CD8-positive, alpha-beta memory T cell (primary cell): ENCODE results near the gene SDE2. TPM values are rescaled to one million over a fixed set of nuclear protein-coding genes. Genes with fewer than 3 reads are reported as not detected.
"Not testable (repeated sequence)": the region's sequence is repeated elsewhere in the genome, so short reads cannot be mapped to it uniquely, and the experiment has no call there.

ENCODE experiments used
- CTCF ChIA-PET: fragments of 350-600 bp; sonication (Branson Sonifier 250); formaldehyde crosslinking; loops from one replicate; lab custom pipeline; 2021; ENCODE audit warnings: antibody characterized with exemption; lab: Charles Lee
- POLR2A ChIA-PET: fragments of 350-600 bp; sonication (Branson Sonifier 250); formaldehyde crosslinking; loops from one replicate; lab custom pipeline; 2021; ENCODE audit warnings: antibody characterized with exemption; lab: Charles Lee
- DNase-seq, 5 donors: peaks; one replicate each; pipeline versions ENCODE4 v3.0.0 to v3.0.0-alpha.2; 2020 to 2022; ENCODE audit warnings: mixed read lengths in 1 of 5
- H3K27ac ChIP-seq: one replicate; pipeline ENCODE4 v1.7.0; 2013; ENCODE audit warnings: low read depth, mild to moderate bottlenecking, low read length, moderate library complexity
- H3K27me3 ChIP-seq: 2 replicates; pipeline ENCODE4 v1.7.0; 2013; ENCODE audit warnings: low read length, mild to moderate bottlenecking; ENCODE audit not compliant: insufficient read depth, poor library complexity, severe bottlenecking
- H3K36me3 ChIP-seq: 2 replicates; pipeline ENCODE4 v1.7.0; 2013; ENCODE audit warnings: mild to moderate bottlenecking, low read length, moderate library complexity; ENCODE audit not compliant: insufficient read depth
- H3K4me1 ChIP-seq: 2 replicates; pipeline ENCODE4 v1.7.0; 2013; ENCODE audit warnings: mild to moderate bottlenecking, low read length, moderate library complexity; ENCODE audit not compliant: insufficient read depth
- H3K4me3 ChIP-seq: 2 replicates; pipeline ENCODE4 v1.7.0; 2013; ENCODE audit warnings: mild to moderate bottlenecking, low read length
- H3K9me3 ChIP-seq: 2 replicates; pipeline ENCODE4 v1.7.0; 2013; ENCODE audit warnings: mild to moderate bottlenecking, low read length
- H3K27ac Mint-ChIP-seq, 8 donors: one replicate each; pipeline ENCODE4 v1.8.0; 2020 to 2021; ENCODE audit warnings: mixed read lengths in 8 of 8, mild to moderate bottlenecking in 6 of 8, inconsistent platforms in 3 of 8, moderate library complexity in 3 of 8
- H3K27me3 Mint-ChIP-seq, 2 donors: one replicate each; pipeline ENCODE4 v1.8.0; 2020 to 2021; ENCODE audit warnings: mixed read lengths in 2 of 2, mild to moderate bottlenecking in 1 of 2, moderate library complexity in 1 of 2
- H3K36me3 Mint-ChIP-seq, 3 donors: one replicate each; pipeline ENCODE4 v1.8.0; 2020 to 2021; ENCODE audit warnings: mixed read lengths in 3 of 3, inconsistent platforms in 1 of 3, mild to moderate bottlenecking in 1 of 3
- H3K4me1 Mint-ChIP-seq, 3 donors: one replicate each; pipeline ENCODE4 v1.8.0; 2020 to 2021; ENCODE audit warnings: mixed read lengths in 3 of 3, inconsistent platforms in 1 of 3, mild to moderate bottlenecking in 1 of 3
- H3K4me3 Mint-ChIP-seq, 7 donors: one replicate each; pipeline ENCODE4 v1.8.0; 2020 to 2021; ENCODE audit warnings: mixed read lengths in 7 of 7, mild to moderate bottlenecking in 6 of 7, moderate library complexity in 4 of 7, inconsistent platforms in 2 of 7
- H3K9me3 Mint-ChIP-seq, 5 donors: one replicate each; pipeline ENCODE4 v1.8.0; 2020 to 2022; ENCODE audit warnings: mixed read lengths in 5 of 5, mild to moderate bottlenecking in 3 of 5, moderate library complexity in 2 of 5, inconsistent platforms in 1 of 5
- polyA plus RNA-seq: library from polyadenylated mRNA; unstranded; fragments of 300-500 nt; fragmentation: Illumina TruSeq; gene quantifications from one replicate; pipeline ENCODE4 v1.2.3, GENCODE V29; 2021
- total RNA-seq, 2 experiments: library from RNA; stranded (reverse); gene quantifications; one replicate each; pipeline ENCODE4 v1.2.3, GENCODE V29; 2021

Gene SDE2
- total and polyA plus RNA-seq, 3 experiments from 2014 or later, result 8.4 to 23.6 (median 23.4) TPM

DNA sequence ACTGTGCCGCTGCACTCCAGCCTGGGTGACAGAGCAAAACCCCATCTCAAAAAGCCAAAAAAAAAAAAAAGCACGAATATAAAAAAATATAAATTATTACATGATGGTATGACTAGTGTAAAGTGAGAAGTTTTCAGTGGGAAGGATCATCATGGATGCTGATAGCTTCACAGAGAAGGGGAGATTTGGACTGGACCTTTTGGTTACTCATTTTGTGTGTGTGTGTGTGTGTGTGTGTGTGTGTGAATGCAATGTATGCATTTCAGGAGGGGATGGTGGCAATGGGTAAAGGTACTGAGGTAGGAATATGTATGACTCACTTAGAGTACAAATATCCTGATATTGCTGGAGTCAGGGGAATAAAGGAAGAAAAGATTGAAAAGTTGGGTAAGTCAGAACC is 22.7 kb upstream of the SDE2 start:
- Mint-ChIP-seq H3K4me1 (peaks cover 3 to 4% (median 3%) of the 10 kb centered on the region in 3 donors), H3K4me3 (no peak overlapping the region), H3K27ac (peak overlapping the region in 1 of 8 donors; percentile 64), H3K27me3 (peaks cover 0 to 10% of the 10 kb centered on the region in 2 donors), H3K9me3 (no peaks in the 10 kb centered on the region), H3K36me3 (peaks cover 0 to 3% (median 0%) of the 10 kb centered on the region in 3 donors)
- Histone ChIP-seq H3K36me3 (no peaks in the 10 kb centered on the region), H3K4me1 (no peaks in the 10 kb centered on the region), H3K4me3 (no peak overlapping the region), H3K27me3 (no peaks in the 10 kb centered on the region), H3K9me3 (no peaks in the 10 kb centered on the region), H3K27ac (no peak overlapping the region)
- DNase-seq, result no peak
- ChIA-PET POLR2A (no interaction called here), CTCF (no interaction called here)

DNA sequence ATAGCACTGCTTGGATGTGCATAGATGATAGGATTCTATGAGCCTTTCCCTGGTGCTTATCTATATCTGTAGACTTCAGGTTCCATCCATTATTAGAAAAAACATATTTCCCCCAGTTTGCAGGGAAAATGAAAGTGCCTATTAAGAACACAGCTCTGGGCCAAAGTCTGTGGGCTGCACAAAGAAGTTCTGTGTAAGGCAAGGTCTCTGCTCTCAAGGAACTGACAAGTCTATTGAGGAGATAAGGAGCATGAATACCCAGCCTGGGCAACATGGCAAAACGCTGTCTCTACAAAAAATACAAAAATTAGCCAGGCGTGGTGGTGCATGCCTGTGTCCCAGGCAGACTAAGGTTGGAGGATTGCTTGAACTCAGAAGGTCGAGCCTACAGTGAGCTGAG is 22.3 kb upstream of the SDE2 start:
- Histone ChIP-seq H3K4me3 (no peak overlapping the region), H3K27me3 (no peaks in the 10 kb centered on the region), H3K4me1 (no peaks in the 10 kb centered on the region), H3K36me3 (no peaks in the 10 kb centered on the region), H3K27ac (no peak overlapping the region), H3K9me3 (no peaks in the 10 kb centered on the region)
- Mint-ChIP-seq H3K4me3 (no peak overlapping the region), H3K27ac (no peak overlapping the region), H3K36me3 (peaks cover 0 to 3% (median 0%) of the 10 kb centered on the region in 3 donors), H3K9me3 (no peaks in the 10 kb centered on the region), H3K4me1 (no peaks in the 10 kb centered on the region), H3K27me3 (peaks cover 0 to 10% of the 10 kb centered on the region in 2 donors)
- ChIA-PET POLR2A (no interaction called here), CTCF (no interaction called here)
- no peak for DNase-seq

DNA sequence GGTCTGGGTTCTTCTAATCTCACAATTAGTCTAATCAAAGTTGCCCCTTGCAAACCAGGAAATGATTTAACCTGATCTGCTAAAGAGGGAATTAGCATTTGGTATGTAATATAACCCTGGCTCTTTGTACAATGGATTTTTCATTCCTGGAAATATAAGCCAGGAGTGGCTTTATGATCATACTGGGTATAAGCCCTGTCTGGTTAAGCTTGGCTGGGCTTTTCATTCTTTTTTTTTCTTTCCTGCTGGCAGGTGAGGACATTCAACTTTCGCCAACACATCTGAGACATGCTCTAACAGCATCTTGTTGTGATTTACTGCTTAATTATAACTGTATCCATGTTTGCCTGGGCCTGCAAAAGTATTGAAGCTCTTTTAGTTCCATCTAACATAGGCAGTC is 20.4 kb upstream of the SDE2 start:
- H3K4me3 ChIP-seq, result no peak overlapping the region
- no peak overlapping the region for H3K27ac ChIP-seq
- no peak for DNase-seq
- peaks cover 0 to 3% (median 0%) of the 10 kb centered on the region in 3 donors for H3K36me3 Mint-ChIP-seq
- H3K27me3 Mint-ChIP-seq, result peaks cover 0 to 10% of the 10 kb centered on the region in 2 donors
- H3K36me3 ChIP-seq, result no peaks in the 10 kb centered on the region
- H3K4me1 ChIP-seq, result no peaks in the 10 kb centered on the region
- H3K9me3 Mint-ChIP-seq, result no peaks in the 10 kb centered on the region
- H3K4me3 Mint-ChIP-seq, result no peak overlapping the region
- H3K27me3 ChIP-seq, result no peaks in the 10 kb centered on the region
- ChIA-PET POLR2A (no interaction called here), CTCF (no interaction called here)
- H3K27ac Mint-ChIP-seq, result no peak overlapping the region
- H3K9me3 ChIP-seq, result no peaks in the 10 kb centered on the region
- no peaks in the 10 kb centered on the region for H3K4me1 Mint-ChIP-seq

DNA sequence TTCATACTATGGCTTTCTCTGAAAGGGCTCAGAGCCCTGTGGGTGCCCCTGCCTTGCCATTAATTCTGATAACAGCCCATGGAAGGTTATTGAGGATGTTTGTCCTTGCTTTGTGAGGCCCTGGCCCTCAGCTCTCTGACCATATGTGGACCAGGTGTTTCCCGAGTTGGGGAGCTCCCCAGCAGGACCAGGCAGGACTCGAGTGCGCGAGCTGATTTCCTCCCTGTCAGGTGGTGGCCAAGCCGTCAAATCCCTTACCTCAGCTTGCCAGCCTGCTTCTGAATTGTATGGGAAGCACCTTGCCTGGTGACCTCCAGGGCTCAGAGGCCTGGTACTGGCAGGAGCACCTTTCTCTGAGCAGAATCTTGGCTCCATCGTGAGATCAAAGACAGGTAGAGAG is 17.9 kb upstream of the SDE2 start:
- H3K9me3 ChIP-seq, result no peaks in the 10 kb centered on the region
- H3K36me3 Mint-ChIP-seq, result peaks cover 0 to 3% (median 0%) of the 10 kb centered on the region in 3 donors
- H3K27me3 Mint-ChIP-seq, result peaks cover 0 to 7% of the 10 kb centered on the region in 2 donors
- no peak for DNase-seq
- H3K36me3 ChIP-seq, result no peaks in the 10 kb centered on the region
- H3K4me1 Mint-ChIP-seq, result no peaks in the 10 kb centered on the region
- no peaks in the 10 kb centered on the region for H3K4me1 ChIP-seq
- POLR2A ChIA-PET, result no interaction called here
- no peaks in the 10 kb centered on the region for H3K9me3 Mint-ChIP-seq
- no peak overlapping the region for H3K4me3 Mint-ChIP-seq
- H3K27ac ChIP-seq, result no peak overlapping the region
- H3K27me3 ChIP-seq, result no peaks in the 10 kb centered on the region
- CTCF ChIA-PET, result no interaction called here
- H3K27ac Mint-ChIP-seq, result no peak overlapping the region
- H3K4me3 ChIP-seq, result no peak overlapping the region

DNA sequence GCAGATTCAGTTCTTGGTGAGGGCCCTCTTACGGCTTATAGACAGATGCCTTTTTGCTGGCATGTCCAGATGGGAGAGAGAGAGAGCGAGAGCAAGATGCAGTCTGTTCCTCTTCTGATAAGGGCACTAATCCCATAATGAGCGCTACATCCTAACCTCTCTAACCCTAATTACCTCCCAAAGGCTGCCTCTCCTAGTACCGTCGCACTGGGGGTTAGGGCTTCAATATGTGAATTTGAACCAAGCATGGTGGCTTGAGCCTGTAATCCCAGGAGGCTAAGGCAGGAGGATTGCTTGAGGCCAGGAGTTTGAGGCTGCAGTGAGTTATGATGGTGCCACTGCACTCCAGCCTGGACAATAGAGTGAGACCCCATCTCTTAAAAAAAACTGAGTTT is 10.5 kb upstream of the SDE2 start:
- H3K4me1 Mint-ChIP-seq, result no peaks in the 10 kb centered on the region
- no peaks in the 10 kb centered on the region for H3K27me3 Mint-ChIP-seq
- H3K27ac Mint-ChIP-seq, result no peak overlapping the region
- H3K9me3 ChIP-seq, result no peaks in the 10 kb centered on the region
- H3K36me3 ChIP-seq, result no peaks in the 10 kb centered on the region
- H3K27me3 ChIP-seq, result no peaks in the 10 kb centered on the region
- H3K27ac ChIP-seq, result no peak overlapping the region
- no peaks in the 10 kb centered on the region for H3K9me3 Mint-ChIP-seq
- H3K4me1 ChIP-seq, result peaks cover 4% of the 10 kb centered on the region
- DNase-seq, result no peak
- H3K4me3 Mint-ChIP-seq, result no peak overlapping the region
- H3K36me3 Mint-ChIP-seq, result no peaks in the 10 kb centered on the region
- H3K4me3 ChIP-seq, result no peak overlapping the region
- CTCF ChIA-PET, result interaction anchor here (1.4 kb wide), 1 partner anchor 115 kb away, joined by 3 read pairs; no protein-coding TSS in a partner anchor
- POLR2A ChIA-PET, result no interaction called here

DNA sequence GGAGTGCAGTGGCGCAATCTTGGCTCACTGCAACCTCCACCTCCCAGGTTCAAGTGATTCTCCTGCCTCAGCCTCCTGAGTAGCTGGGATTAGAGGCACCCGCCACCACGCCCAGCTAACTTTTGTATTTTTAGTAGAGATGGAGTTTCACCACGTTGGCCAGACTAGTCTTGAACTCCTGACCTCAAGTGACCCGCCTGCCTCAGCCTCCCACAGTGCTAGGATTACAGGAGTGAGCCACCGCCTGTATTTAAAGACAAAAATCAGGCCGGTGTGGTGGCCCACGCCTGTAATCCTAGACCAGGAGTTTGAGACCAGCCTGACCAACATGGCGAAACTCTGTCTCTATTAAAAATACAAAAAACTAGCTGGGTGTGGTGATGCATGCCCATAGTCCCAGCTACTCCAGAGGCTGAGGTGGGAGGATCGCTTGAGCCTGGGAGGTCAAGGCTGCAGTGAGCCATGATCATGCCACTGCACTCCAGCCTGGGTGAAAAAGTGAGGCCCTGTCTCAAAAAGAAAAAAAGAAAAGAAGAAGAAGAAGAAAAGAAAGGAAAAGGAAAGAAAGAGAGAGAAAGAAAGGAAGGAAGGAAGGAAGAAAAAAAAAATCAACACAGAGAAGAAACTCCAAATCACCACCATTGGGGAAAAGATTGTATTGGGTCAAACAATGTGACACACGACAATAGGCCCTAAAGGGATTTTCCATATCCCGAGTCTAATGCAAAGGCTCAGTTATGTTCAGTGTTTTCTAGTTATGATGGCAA is 8.2 kb upstream of the SDE2 start:
- H3K4me3 Mint-ChIP-seq, result peak overlapping the region in 1 of 7 donors; percentile 51
- H3K9me3 ChIP-seq, CTCF ChIA-PET, H3K27ac Mint-ChIP-seq, DNase-seq, H3K4me3 ChIP-seq, H3K36me3 Mint-ChIP-seq, H3K9me3 Mint-ChIP-seq, H3K27me3 Mint-ChIP-seq, H3K27me3 ChIP-seq, H3K27ac ChIP-seq, H3K36me3 ChIP-seq: not testable (repeated sequence)
- H3K4me1 Mint-ChIP-seq, result peaks cover 13 to 19% (median 16%) of the 10 kb centered on the region in 3 donors
- H3K4me1 ChIP-seq, result peaks cover 25% of the 10 kb centered on the region
- POLR2A ChIA-PET, result interaction anchor here (1.4 kb wide), 1 partner anchor 54 kb away, joined by 3 read pairs; no protein-coding TSS in a partner anchor

DNA sequence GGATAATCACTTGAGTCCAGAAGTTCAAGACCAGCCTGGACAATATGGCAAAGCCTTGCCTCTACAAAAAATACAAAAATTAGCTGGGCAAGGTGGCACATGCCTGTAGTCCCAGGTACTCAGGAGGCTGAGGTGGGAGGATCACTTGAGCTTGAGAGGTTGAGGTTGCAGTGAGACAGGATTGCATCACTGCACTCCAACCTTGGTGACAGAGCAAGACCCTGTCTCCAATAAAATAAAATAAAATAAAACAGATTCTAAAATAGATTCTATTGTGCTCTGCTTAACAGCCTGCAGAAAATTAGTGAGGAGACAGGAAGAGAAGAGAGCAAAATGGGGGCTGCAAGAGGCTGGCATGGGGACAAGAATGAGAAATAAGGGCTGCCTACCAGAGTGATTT is 7.5 kb upstream of the SDE2 start:
- H3K4me1 Mint-ChIP-seq, result peaks cover 19 to 25% (median 22%) of the 10 kb centered on the region in 3 donors
- DNase-seq, result no peak
- Histone ChIP-seq H3K36me3 (no peaks in the 10 kb centered on the region), H3K9me3 (no peaks in the 10 kb centered on the region), H3K4me3 (no peak overlapping the region), H3K27me3 (no peaks in the 10 kb centered on the region), H3K27ac (no peak overlapping the region), H3K4me1 (peaks cover 32% of the 10 kb centered on the region)
- CTCF ChIA-PET, result no interaction called here
- POLR2A ChIA-PET, result no interaction called here
- H3K27me3 Mint-ChIP-seq, result no peaks in the 10 kb centered on the region
- no peaks in the 10 kb centered on the region for H3K36me3 Mint-ChIP-seq
- peak overlapping the region in 1 of 7 donors; percentile 51 for H3K4me3 Mint-ChIP-seq
- H3K9me3 Mint-ChIP-seq, result no peaks in the 10 kb centered on the region
- H3K27ac Mint-ChIP-seq, result peak overlapping the region in 1 of 8 donors; percentile 63

DNA sequence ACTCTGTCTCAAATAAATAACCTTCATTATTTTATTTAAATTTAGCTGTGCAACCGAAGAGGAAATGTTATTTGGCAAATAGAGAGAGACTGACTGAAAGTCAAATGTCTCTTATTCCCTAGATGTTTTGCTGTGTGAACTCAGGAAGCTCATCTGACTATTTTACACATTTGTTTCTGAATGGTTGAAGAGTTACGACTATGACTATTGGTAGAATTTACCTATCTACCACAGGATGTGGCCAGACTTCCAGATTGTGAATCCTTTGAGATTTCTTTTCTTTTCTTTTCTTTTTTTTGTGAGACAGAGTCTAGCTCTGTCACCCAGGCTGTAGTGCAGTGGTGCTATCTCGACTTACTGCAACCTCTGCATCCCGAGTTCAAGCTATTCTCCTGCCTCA is 5.3 kb upstream of the SDE2 start:
- Mint-ChIP-seq H3K27me3 (no peaks in the 10 kb centered on the region), H3K9me3 (no peaks in the 10 kb centered on the region), H3K4me3 (no peak overlapping the region), H3K27ac (peak overlapping the region in 3 of 8 donors; percentile 7 to 45 (median 15)), H3K4me1 (peaks cover 28 to 41% (median 37%) of the 10 kb centered on the region in 3 donors), H3K36me3 (peaks cover 0 to 2% (median 0%) of the 10 kb centered on the region in 3 donors)
- Histone ChIP-seq H3K27ac (no peak overlapping the region), H3K9me3 (no peaks in the 10 kb centered on the region), H3K27me3 (no peaks in the 10 kb centered on the region), H3K4me3 (no peak overlapping the region), H3K4me1 (peaks cover 51% of the 10 kb centered on the region), H3K36me3 (no peaks in the 10 kb centered on the region)
- ChIA-PET CTCF (interaction anchor here (1.5 kb wide), 1 partner anchor 61 kb away, joined by 4 read pairs; no protein-coding TSS in a partner anchor), POLR2A (interaction anchor here (0.7 kb wide), 1 partner anchor 122 kb away, joined by 3 read pairs; the partner anchor contains the start of gene TMEM63A)
- peak in 1 of 5 donors; percentile 59 for DNase-seq
